ENCODE data around the gene CLMN.

CLMN gene

GRCh38 chr14:95341564-95341963 is 21.9 kb upstream of the CLMN start:
- DNase-seq (ENCODE audit: low read depth in 1 of 2, low spot score in 1 of 2) = no peak
- Histone ChIP-seq H3K27ac (replicated peaks) (no peak overlapping the region), H3K27me3 (ENCODE audit: insufficient read depth, poor library complexity, severe bottlenecking) (no peaks in the 10 kb centered on the region), H3K4me3 (replicated peaks; ENCODE audit: insufficient read depth, low read length) (no peak overlapping the region)
- TF ChIP-seq SPI1 (IDR thresholded peaks at IDR 0.05; ENCODE audit: borderline replicate concordance, low read depth) = no peak
- TF ChIP-seq REST (IDR thresholded peaks at IDR 0.05; ENCODE audit: insufficient replicate concordance, low read depth) = no peak

GRCh38 chr14:95341115-95341514 is 21.4 kb upstream of the CLMN start:
- no peak for DNase-seq (ENCODE audit: low read depth in 1 of 2, low spot score in 1 of 2)
- no peak for TF ChIP-seq GABPA (IDR thresholded peaks at IDR 0.05; ENCODE audit: low read depth)
- no peak for TF ChIP-seq CTCF (IDR thresholded peaks at IDR 0.05; ENCODE audit: insufficient read depth, low read length)
- no peak for TF ChIP-seq SPI1 (IDR thresholded peaks at IDR 0.05; ENCODE audit: borderline replicate concordance, low read depth)
- TF ChIP-seq REST (IDR thresholded peaks at IDR 0.05; ENCODE audit: insufficient replicate concordance, low read depth) = no peak

GRCh38 chr14:95340201-95340697 is 20.5 kb upstream of the CLMN start:
- TF ChIP-seq REST (IDR thresholded peaks at IDR 0.05; ENCODE audit: insufficient replicate concordance, low read depth) (no peak), POLR2AphosphoS5 (IDR thresholded peaks at IDR 0.05; ENCODE audit: low read depth) (no peak), GABPA (IDR thresholded peaks at IDR 0.05; ENCODE audit: low read depth) (no peak), SPI1 (IDR thresholded peaks at IDR 0.05; ENCODE audit: borderline replicate concordance, low read depth) (no peak), CTCF (IDR thresholded peaks at IDR 0.05; ENCODE audit: insufficient read depth, low read length) (no peak)
- Histone ChIP-seq H3K27ac (replicated peaks) (no peak overlapping the region), H3K4me3 (replicated peaks; ENCODE audit: insufficient read depth, low read length) (no peak overlapping the region), H3K27me3 (ENCODE audit: insufficient read depth, poor library complexity, severe bottlenecking) (no peaks in the 10 kb centered on the region)
- no peak for DNase-seq (ENCODE audit: low read depth in 1 of 2, low spot score in 1 of 2)

More at GRCh38 chr14:95341115-95341514, 21.4 kb upstream of the CLMN start:
- H3K4me3 ChIP-seq (replicated peaks; ENCODE audit: insufficient read depth, low read length) = no peak overlapping the region
- no peak overlapping the region for H3K27ac ChIP-seq (replicated peaks)
- no peaks in the 10 kb centered on the region for H3K27me3 ChIP-seq (ENCODE audit: insufficient read depth, poor library complexity, severe bottlenecking)
